ENCODE data around the gene GGT6.
"Not testable (repeated sequence)": the region's sequence is repeated elsewhere in the genome, so short reads cannot be mapped to it uniquely, and the experiment has no call there.

Gene GGT6

DNA sequence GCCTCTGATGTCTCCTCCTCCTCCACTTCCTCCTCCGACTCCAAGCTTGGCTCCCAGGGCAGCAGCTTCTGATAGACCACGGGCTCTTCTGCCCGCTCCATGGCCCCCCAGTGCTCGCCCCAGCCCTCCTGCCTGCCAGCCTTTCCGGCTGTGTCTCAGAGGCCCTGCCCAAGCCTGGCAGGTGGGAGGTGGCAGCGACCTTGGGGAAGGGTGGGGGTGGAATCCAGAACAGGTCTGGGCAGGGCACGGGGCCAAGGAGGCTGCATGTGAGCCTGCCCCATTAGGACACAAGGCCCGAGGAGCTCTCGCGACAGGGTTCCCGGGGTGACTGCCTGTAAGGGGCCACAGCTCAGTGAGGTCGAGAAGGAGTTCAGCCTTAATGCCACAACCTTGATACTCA is at the start of gene GGT6:
Gene GGT6, minus strand, starts transcription at position 157 of the 400 bp plus-strand sequence. Its CDS starts 56 bp downstream, at position 101.
- no peak for DNase-seq

GRCh38 chr17:4610162-4610561 is 49.8 kb upstream of the GGT6 start:
- no peak for DNase-seq

- DNase-seq: no peak
Observed at GRCh38 chr17:4609761-4610160, 49.4 kb upstream of the GGT6 start.

DNA sequence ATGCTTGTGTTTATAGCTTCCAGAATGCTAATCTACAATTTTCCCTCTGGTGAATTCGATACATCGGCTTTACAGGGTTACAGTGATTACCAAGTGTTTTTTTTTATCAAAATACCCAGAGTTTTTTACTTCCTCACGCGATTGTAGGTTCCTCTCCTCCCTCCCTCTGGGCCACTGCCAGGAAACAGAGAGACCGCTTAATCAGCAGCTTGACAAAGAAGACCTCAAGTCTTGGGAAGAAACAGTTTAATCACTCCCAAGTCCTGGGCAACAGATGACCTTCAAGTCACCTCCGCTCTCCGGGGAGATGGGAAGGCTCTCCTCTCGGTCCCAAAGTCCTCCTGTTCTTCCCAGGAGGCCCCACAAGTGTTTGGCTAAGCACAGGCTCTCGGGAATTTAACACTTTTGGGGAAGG is 47.4 kb upstream of the GGT6 start:
- no peak for DNase-seq

DNA sequence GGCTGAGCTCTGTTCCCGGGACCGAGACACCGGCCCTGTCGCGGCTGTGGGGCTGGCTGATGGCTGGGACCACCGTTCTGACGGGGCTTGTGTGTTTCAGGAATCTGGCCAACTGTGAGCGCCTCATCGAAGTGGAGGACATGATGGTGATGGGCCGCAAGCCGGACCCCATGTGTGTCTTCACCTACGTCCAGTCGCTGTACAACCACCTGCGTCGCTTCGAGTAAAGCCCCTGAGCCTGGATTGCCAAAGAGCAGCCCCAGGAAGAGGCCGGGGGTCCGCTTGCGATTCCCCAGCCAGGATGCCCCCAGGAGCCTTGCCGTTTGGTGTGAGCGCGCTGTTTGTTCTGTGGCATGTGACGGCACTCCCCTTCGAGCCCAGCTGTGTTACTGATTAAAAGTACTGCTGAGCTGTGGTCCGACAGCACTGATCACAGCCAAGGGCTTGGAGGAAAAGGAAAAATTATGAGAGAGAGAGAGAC is 46.9 kb upstream of the GGT6 start:
- DNase-seq: no peak

- no peak for DNase-seq
Observed at GRCh38 chr17:4605826-4606225, 45.4 kb upstream of the GGT6 start.

DNA sequence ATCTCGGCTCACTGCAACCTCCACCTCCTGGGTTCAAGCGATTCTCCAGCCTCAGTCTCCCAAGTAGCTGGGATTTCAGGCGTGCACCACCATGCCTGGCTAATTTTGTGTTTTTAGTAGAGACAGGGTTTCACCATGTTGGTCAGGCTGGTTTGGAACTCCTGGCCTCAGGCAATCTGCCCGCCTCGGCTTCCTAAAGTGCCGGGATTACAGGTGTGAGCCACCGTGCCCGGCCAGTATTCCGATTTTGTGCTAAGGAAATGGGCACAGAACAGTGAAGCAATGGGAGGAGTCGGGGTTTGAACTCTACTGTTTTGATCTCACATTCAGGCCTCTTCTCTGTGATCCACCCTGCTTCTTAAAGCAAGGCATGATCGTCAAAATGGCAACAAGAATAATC is 44.4 kb upstream of the GGT6 start:
- DNase-seq: not testable (repeated sequence)

DNA sequence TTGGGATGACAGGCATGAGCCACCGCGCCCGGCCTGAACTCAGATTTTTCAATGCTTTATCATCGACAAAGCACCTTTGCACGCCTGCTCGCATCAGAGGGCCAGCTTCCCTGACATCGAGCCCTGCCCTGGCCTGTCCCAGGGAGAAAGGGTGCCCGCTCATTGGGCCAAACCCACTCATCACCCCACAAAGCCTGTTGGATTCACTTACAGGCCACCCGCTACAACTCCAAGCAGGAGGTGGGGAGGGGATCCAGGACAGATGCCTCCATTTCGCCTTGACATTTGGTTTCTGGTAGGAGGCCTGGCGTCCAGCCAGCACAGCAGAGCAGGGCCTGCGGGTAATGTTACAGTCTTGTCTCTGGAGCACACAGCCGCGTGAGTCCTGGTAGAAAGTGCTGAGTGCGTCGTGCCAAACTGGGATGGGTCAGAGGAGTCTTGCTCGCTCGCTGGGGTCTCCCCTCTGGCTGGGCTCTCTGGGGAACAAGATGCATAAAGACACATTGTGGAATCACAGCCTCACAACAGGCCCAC is 43.8 kb upstream of the GGT6 start:
- no peak for DNase-seq

DNA sequence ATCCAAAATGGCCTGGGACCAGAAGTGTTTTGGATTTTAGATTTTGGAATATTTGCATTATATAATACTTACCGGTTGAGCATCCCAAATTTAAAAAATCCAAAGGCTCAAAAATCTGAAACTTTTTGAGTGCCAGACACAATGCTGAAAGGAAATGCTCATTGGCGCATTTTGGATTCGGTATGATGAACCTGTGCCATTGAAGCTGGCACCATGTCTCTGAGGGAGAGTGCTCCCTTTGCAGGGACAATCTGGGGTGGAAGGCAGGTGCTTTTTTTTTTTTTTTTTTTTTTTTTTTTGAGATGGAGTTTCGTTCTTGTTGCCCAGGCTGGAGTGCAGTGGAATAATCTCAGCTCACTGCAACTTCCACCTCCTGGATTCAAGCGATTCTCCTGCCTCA is 41.7 kb upstream of the GGT6 start:
- DNase-seq: no peak

- DNase-seq: no peak
Observed at GRCh38 chr17:4601326-4601725, 40.9 kb upstream of the GGT6 start.

DNA sequence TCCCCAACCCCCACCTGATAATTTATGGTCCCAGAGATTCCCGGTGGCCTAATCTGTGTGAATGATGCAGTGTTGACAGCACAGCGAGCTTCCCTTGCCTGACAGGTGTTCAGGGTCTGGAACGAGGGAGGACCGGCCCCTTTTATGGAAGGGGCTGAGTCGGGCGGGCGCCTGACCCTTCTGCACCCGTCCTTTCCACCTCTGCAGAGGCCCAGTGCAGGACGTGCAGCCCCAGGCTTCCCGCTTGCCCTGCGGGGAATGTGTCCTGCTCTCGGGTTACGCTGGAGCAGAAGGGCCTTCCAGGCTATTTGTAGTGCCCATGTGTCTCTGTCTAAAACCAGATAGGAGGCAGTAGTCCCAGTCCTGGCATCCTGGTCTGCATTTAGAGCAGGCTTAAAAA is 40.2 kb upstream of the GGT6 start:
- DNase-seq: no peak

DNA sequence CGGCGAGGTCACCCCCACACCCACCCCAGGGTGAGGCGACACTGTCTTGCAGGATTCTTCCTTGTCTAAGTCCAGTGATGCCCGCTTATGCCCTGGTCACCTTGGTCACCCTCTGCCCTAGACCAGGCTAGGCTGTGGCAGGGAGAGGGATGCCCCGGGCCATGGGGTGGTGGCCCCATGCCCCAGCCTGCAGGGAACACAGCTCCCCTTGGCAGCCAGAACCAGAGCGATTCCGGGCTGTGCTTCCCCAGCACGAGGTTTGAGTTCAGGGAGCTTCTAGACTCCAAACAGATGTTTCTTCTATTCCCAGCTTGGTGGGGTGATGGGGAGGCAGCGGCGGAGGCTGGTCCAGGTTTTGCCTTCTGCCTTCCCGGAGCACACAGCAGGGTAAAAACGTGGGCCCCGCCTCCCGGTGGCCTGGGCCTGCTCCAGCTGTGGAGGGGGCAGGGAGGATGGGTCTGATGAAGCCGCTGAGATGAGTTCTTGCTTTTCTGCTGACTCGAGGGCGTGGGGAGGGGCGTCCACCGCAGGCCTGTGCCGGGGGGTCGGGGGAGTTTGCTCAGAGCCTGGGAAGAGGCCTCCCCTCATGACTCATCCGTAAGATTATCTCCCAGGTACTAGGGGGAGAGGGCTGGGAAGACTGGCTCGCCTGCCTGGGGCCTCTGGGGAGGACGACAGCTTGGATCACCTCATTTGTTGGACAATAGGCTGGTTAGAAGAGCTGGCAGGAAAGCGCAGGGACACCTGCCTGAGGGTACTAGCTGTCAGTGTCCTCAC is 39.3 kb upstream of the GGT6 start:
- no peak for DNase-seq

- no peak for DNase-seq
Observed at GRCh38 chr17:4598776-4599504, 38.6 kb upstream of the GGT6 start.

DNA sequence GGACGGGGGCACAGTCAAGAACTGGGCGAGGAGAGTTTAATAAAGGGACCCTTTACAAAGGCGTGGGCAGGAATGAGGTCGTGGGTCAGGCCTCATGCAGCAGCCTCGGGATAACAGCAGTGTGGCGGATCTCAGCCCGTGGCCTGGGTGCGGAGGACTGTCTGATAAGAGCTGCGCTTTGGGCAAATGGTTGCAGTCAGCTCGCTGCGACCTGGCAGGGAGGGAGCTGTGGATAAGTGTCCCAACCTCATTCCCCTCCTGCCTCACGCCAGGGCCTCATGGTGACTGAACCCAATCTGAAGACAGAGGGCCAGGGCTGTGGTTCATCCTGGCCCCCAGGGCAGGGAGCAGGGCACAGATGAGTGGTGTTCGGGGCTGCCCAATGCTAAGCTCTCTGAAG is 37.6 kb upstream of the GGT6 start:
- no peak for DNase-seq

DNA sequence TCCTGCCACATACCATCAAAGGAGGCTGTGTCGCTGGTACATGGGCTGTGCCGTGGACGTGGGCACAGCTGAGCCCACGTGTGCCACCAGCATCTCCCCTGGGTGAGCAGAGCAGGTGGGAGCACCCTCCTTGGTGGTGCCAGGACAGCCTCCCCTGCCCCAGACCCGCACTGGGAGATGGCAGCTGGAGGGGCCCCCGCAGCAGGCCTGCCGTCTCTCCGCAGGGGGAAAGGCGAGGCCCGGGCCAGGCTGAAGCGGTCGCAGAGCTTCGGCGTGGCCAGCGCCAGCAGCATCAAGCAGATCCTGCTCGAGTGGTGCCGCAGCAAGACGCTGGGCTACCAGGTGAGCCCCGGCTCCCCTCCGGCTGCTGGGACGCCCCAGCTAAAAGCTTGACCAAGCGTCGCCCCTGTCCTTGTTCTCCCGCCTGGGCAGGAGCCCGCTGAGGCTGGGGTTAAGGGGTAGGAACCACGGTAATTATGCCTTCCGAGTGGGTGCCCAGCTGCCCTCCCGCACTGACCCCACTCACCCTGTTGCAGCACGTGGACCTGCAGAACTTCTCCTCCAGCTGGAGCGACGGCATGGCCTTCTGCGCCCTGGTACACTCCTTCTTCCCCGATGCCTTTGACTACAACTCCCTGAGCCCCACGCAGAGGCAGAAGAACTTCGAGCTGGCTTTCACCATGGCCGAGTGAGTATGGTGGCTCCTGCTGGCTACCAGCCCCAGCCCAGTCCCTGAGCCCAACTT is 36.4 kb upstream of the GGT6 start:
- no peak for DNase-seq

DNA sequence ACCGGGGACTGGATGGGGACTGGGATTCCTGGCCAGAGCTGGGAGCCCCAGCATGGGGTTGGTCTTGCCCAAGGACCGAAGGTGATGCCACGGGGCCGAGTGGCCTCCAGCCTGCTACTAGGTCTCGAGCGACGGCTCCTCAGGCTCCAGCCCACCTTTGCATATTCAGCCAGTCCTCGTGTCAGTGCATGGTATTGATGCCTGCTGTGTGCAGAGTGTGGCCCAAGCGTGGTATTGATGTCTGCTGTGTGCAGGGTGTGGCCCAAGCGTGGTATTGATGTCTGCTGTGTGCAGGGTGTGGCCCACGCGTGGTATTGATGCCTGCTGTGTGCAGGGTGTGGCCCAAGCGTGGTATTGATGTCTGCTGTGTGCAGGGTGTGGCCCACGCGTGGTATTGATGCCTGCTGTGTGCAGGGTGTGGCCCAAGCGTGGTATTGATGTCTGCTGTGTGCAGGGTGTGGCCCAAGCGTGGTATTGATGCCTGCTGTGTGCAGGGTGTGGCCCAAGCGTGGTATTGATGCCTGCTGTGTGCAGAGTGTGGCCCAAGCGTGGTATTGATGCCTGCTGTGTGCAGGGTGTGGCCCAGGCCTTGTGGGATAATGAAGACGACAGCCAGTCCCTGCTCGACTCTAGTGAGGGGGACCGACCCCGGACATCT is 35.4 kb upstream of the GGT6 start:
- not testable (repeated sequence) for DNase-seq

- DNase-seq: peak; percentile 44
Observed at GRCh38 chr17:4594931-4595684, 34.7 kb upstream of the GGT6 start.

GRCh38 chr17:4594406-4594805 is 34.0 kb upstream of the GGT6 start:
- DNase-seq: no peak

DNA sequence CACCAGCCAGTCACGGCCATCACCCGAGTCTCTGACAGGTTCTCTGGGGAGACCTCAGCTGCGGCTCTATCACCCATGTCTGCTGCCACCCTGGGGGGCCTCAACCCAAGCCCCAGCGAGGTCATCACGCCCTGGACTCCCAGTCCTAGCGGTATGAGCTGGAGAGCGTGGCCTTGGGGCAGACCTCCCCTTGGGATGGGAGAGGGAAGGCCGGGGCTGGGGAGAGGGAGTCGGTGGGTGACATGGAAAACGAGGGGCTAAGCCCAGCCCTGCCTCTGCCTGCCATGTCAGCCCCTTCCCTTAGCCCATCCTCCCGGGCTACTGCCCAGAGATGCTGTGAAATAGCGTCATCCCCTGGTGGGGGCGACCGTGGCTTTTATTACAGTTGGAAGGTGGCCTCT is 32.6 kb upstream of the GGT6 start:
- DNase-seq: no peak

DNA sequence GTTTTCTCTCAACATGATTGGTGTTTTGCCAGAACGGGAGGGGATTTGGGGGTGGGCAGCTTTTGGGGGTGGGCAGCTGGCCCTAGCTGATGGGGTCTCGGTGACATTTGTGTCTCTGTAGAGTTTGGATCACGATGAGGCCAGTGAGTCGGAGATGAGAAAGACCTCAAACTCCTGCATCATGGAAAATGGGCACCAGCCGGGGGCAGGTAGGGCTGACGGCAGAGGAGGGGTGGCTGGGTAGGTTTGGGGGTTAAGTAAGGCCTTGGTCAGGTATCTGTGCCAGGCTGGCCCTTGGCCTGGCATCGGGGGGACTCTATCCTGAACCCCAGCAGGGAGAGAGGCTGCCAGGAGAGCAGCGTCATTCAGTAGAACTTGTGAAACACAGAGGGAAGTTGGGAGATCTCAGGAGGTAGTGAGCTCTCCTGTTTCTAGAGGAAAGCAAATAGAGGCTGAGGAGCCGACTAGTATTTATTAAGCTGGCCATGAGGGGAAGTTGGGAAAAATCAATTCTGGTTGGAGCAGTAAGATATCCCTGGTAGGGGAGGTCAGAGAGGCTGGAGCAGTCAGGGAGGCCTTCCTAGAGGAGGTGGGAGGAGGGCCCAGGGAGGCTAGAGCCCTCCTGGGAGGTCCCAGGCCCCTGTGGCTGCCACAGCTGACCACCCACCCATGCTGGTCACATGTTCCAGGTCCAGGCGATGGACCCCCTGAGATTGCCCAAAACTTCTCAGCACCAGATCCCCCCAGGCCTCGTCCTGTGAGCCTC is 32.0 kb upstream of the GGT6 start:
- no peak for DNase-seq

DNA sequence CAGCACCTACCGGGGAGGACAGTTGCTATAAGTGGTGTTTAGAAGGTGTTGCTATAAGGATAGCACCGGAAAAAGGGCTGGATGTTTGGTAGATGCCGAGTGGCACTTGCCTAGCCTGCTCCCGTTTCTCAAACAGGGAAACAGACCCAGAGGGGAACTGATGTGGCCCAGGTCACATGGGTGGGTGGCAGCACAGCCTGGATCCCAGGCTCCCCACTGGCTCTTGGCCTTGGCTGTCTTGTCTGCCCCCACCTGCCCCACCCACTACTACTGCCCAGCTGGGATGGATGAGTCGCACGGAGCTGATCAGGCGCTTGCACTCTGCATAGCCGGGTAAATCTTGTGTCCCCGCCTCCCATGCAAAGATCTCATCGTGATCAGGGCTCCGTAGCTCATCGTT is 31.2 kb upstream of the GGT6 start:
- no peak for DNase-seq
